Measurements from ENCODE around the gene DGAT2L6. TPM values are rescaled to one million over a fixed set of nuclear protein-coding genes. Genes with fewer than 3 reads are reported as not detected.
A peak's percentile ranks its signal among the peaks of the same experiment; 100 is the strongest.

DGAT2L6 gene, protein sequence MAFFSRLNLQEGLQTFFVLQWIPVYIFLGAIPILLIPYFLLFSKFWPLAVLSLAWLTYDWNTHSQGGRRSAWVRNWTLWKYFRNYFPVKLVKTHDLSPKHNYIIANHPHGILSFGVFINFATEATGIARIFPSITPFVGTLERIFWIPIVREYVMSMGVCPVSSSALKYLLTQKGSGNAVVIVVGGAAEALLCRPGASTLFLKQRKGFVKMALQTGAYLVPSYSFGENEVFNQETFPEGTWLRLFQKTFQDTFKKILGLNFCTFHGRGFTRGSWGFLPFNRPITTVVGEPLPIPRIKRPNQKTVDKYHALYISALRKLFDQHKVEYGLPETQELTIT
- total RNA-seq: not detected

GRCh38 chrX:70176938-70177533 is at the start of gene DGAT2L6:
TSS of gene DGAT2L6 (plus strand) at chrX:70177483. CDS start at chrX:70177583, 100 bp downstream.
- H3K9me3 ChIP-seq: no peaks in the 10 kb centered on the region
- H3K4me1 ChIP-seq: no peaks in the 10 kb centered on the region
- no peak within 1 kb of the TSS for H3K4me3 ChIP-seq
- H3K36me3 ChIP-seq: no peaks in the 10 kb centered on the region
- peaks cover 0 to 49% of the 10 kb centered on the region in 2 donors for H3K27me3 ChIP-seq
- H3K27ac ChIP-seq: no peak within 1 kb of the TSS
- no peak for DNase-seq (ENCODE audit: low spot score in 2 of 2)
- intact Hi-C loops (cut with DNase I; ENCODE audit: low total_unique reads): no loop called here
- TF ChIP-seq POLR2A (IDR thresholded peaks at IDR 0.05): no peak
- no peak for TF ChIP-seq POLR2AphosphoS5 (IDR thresholded peaks at IDR 0.05)

GRCh38 chrX:70128071-70128470 is 49.2 kb upstream of the DGAT2L6 start:
- intact Hi-C loops (cut with DNase I; ENCODE audit: low total_unique reads): no loop called here
- no peak overlapping the region for H3K27ac ChIP-seq
- no peaks in the 10 kb centered on the region for H3K4me1 ChIP-seq
- H3K27me3 ChIP-seq: peaks cover 0 to 26% of the 10 kb centered on the region in 2 donors
- H3K9me3 ChIP-seq: no peaks in the 10 kb centered on the region
- DNase-seq (ENCODE audit: low spot score in 2 of 2): no peak
- H3K36me3 ChIP-seq: no peaks in the 10 kb centered on the region
- no peak for TF ChIP-seq POLR2AphosphoS5 (IDR thresholded peaks at IDR 0.05)
- TF ChIP-seq POLR2A (IDR thresholded peaks at IDR 0.05): no peak
- TF ChIP-seq CTCF (IDR thresholded peaks at IDR 0.05): no peak
- H3K4me3 ChIP-seq: no peak overlapping the region

- no peaks in the 10 kb centered on the region for H3K36me3 ChIP-seq
- intact Hi-C loops (cut with DNase I; ENCODE audit: low total_unique reads): no loop called here
- no peak for DNase-seq (ENCODE audit: low spot score in 2 of 2)
Observed at GRCh38 chrX:70129816-70130215, 47.5 kb upstream of the DGAT2L6 start.

GRCh38 chrX:70132224-70132623 is 45.1 kb upstream of the DGAT2L6 start:
- Histone ChIP-seq H3K27me3 (peaks cover 0 to 36% of the 10 kb centered on the region in 2 donors), H3K36me3 (no peaks in the 10 kb centered on the region), H3K27ac (no peak overlapping the region), H3K4me1 (no peaks in the 10 kb centered on the region), H3K9me3 (no peaks in the 10 kb centered on the region), H3K4me3 (no peak overlapping the region)
- no peak for DNase-seq (ENCODE audit: low spot score in 2 of 2)
- TF ChIP-seq CTCF (IDR thresholded peaks at IDR 0.05) (no peak), POLR2A (IDR thresholded peaks at IDR 0.05) (no peak), POLR2AphosphoS5 (IDR thresholded peaks at IDR 0.05) (no peak)
- intact Hi-C loops (cut with DNase I; ENCODE audit: low total_unique reads): no loop called here

More at GRCh38 chrX:70129816-70130215, 47.5 kb upstream of the DGAT2L6 start:
- H3K9me3 ChIP-seq: no peaks in the 10 kb centered on the region
- TF ChIP-seq CTCF (IDR thresholded peaks at IDR 0.05) (no peak), POLR2AphosphoS5 (IDR thresholded peaks at IDR 0.05) (no peak), POLR2A (IDR thresholded peaks at IDR 0.05) (no peak)
- no peak overlapping the region for H3K4me3 ChIP-seq
- peaks cover 0 to 26% of the 10 kb centered on the region in 2 donors for H3K27me3 ChIP-seq
- H3K4me1 ChIP-seq: no peaks in the 10 kb centered on the region
- no peak overlapping the region for H3K27ac ChIP-seq

- intact Hi-C loops (cut with DNase I; ENCODE audit: low total_unique reads): no loop called here
Observed at GRCh38 chrX:70132877-70133302, 44.4 kb upstream of the DGAT2L6 start.

More at GRCh38 chrX:70132877-70133302, 44.4 kb upstream of the DGAT2L6 start:
- H3K27ac ChIP-seq: peak overlapping the region; percentile 75 to 89
- DNase-seq (ENCODE audit: low spot score in 2 of 2): no peak
- H3K36me3 ChIP-seq: no peaks in the 10 kb centered on the region
- no peaks in the 10 kb centered on the region for H3K4me1 ChIP-seq
- no peaks in the 10 kb centered on the region for H3K9me3 ChIP-seq
- H3K27me3 ChIP-seq: peaks cover 0 to 36% of the 10 kb centered on the region in 2 donors
- no peak for TF ChIP-seq CTCF (IDR thresholded peaks at IDR 0.05)
- TF ChIP-seq POLR2AphosphoS5 (IDR thresholded peaks at IDR 0.05): no peak
- no peak for TF ChIP-seq POLR2A (IDR thresholded peaks at IDR 0.05)
- peak overlapping the region; percentile 63 to 75 (median 67) for H3K4me3 ChIP-seq
